CD4-positive, alpha-beta T cell (primary cell): ENCODE data around the gene RNF32. TPM values are rescaled to one million over a fixed set of nuclear protein-coding genes. Genes with fewer than 3 reads are reported as not detected.

Source experiments
- ATAC-seq: fragments of 200-7000 bp; cut with Tn5 transposase; one replicate; pipeline ENCODE4 v1.10.0; 2022; ENCODE audit warnings: mild to moderate bottlenecking; ENCODE audit not compliant: poor library complexity
- CTCF ChIA-PET: fragments of 350-600 bp; sonication (Branson Sonifier 250); formaldehyde crosslinking; loops from one replicate; lab custom pipeline; 2021; ENCODE audit warnings: antibody characterized with exemption, inconsistent platforms; lab: Charles Lee
- POLR2A ChIA-PET: fragments of 350-600 bp; sonication (Branson Sonifier 250); formaldehyde crosslinking; loops from one replicate; lab custom pipeline; 2021; ENCODE audit warnings: antibody characterized with exemption, inconsistent platforms; lab: Charles Lee
- DNase-seq, 14 experiments: peaks; one replicate each; pipeline ENCODE4 v3.0.0-alpha.2; 2013 to 2020; ENCODE audit warnings: mixed read lengths in 2 of 14
- H3K27ac ChIP-seq, 2 donors: one replicate each; pipeline versions ENCODE4 v1.5.1 to v1.7.0; 2013; ENCODE audit warnings: low read length in 2 of 2, low read depth in 1 of 2, mild to moderate bottlenecking in 1 of 2
- H3K27me3 ChIP-seq, 2 experiments: 1 replicate in 1 of 2; 2 replicates in 1 of 2; pipeline versions ENCODE4 v1.6.1 to v1.7.0; 2013; ENCODE audit warnings: low read length in 2 of 2, control low read depth in 1 of 2, mild to moderate bottlenecking in 1 of 2, moderate library complexity in 1 of 2; ENCODE audit not compliant: insufficient read depth in 2 of 2, control insufficient read depth in 1 of 2
- H3K36me3 ChIP-seq: one replicate; pipeline ENCODE4 v1.6.1; 2013; ENCODE audit warnings: low read length, control low read depth; ENCODE audit not compliant: insufficient read depth
- H3K4me1 ChIP-seq: one replicate; pipeline ENCODE4 v1.6.1; 2013; ENCODE audit warnings: low read length, control low read depth; ENCODE audit not compliant: insufficient read depth
- H3K4me3 ChIP-seq: one replicate; pipeline ENCODE4 v1.5.1; 2013; ENCODE audit warnings: mild to moderate bottlenecking, low read length, moderate library complexity
- H3K9me3 ChIP-seq, 2 experiments: 1 replicate in 1 of 2; 2 replicates in 1 of 2; pipeline versions ENCODE4 v1.6.1 to v1.7.0; 2013; ENCODE audit warnings: low read length in 2 of 2, mild to moderate bottlenecking in 2 of 2, control low read depth in 1 of 2, moderate library complexity in 1 of 2; ENCODE audit not compliant: control insufficient read depth in 1 of 2, insufficient read depth in 1 of 2
- H3K27ac Mint-ChIP-seq: one replicate; pipeline ENCODE4 v1.8.0; 2020; ENCODE audit warnings: mixed read lengths
- H3K27me3 Mint-ChIP-seq: one replicate; pipeline ENCODE4 v1.8.0; 2021; ENCODE audit warnings: mixed read lengths
- H3K36me3 Mint-ChIP-seq: one replicate; pipeline ENCODE4 v1.8.0; 2021; ENCODE audit warnings: low read depth, mixed read lengths
- H3K4me1 Mint-ChIP-seq: one replicate; pipeline ENCODE4 v1.8.0; 2021; ENCODE audit warnings: low read depth, mixed read lengths
- H3K4me3 Mint-ChIP-seq: one replicate; pipeline ENCODE4 v1.8.0; 2020; ENCODE audit warnings: mild to moderate bottlenecking, mixed read lengths
- H3K9me3 Mint-ChIP-seq: one replicate; pipeline ENCODE4 v1.8.0; 2020; ENCODE audit warnings: mixed read lengths
- CTCF ChIP-seq: fragments of 200-600 bp; IDR thresholded peaks from one replicate; pipeline ENCODE4 v1.8.0; 2022; ENCODE audit warnings: antibody characterized with exemption, mild to moderate bottlenecking
- intact Hi-C, 2 experiments: fragments of 100-400 bp; cut with DNase I in 1 of 2; cut with micrococcal nuclease in 1 of 2; formaldehyde crosslinking; loops; one replicate each; pipeline versions ENCODE4 v1.15.1 to v1.9.0; 2023 to 2025; cut with DNase I, micrococcal nuclease
- total RNA-seq, 174 experiments: library from RNA in 2 of 174; stranded (reverse) in 2 of 174; gene quantifications; one replicate each; pipeline ENCODE4 v1.2.3 and lab custom pipeline; 2021 to 2026

RNF32 gene
- total RNA-seq, 2 experiments from 2014 or later = 0.99 TPM; not detected in 1

- peaks cover 57% of the 10 kb centered on the region for H3K27me3 Mint-ChIP-seq
- Histone ChIP-seq H3K9me3 (peaks cover 0 to 4% of the 10 kb centered on the region in 2 experiments), H3K36me3 (no peaks in the 10 kb centered on the region), H3K4me1 (peaks cover 33% of the 10 kb centered on the region), H3K27ac (no peak overlapping the region), H3K4me3 (peak overlapping the region; percentile 14), H3K27me3 (peaks cover 16 to 27% of the 10 kb centered on the region in 2 experiments)
- DNase-seq = no peak
- peak overlapping the region; percentile 20 for H3K4me3 Mint-ChIP-seq
- H3K9me3 Mint-ChIP-seq = no peaks in the 10 kb centered on the region
- peaks cover 34% of the 10 kb centered on the region for H3K4me1 Mint-ChIP-seq
- ChIA-PET CTCF (no interaction called here), POLR2A (no interaction called here)
- no peak for ATAC-seq
- no peak for TF ChIP-seq CTCF
- no peak overlapping the region for H3K27ac Mint-ChIP-seq
- intact Hi-C loops = no loop called here
- H3K36me3 Mint-ChIP-seq = no peaks in the 10 kb centered on the region
Measured at GRCh38 chr7:156608173-156608478, 32.4 kb upstream of the RNF32 start.

GRCh38 chr7:156609010-156609877, 31.3 kb upstream of the RNF32 start:
- Histone ChIP-seq H3K27me3 (peaks cover 16 to 27% of the 10 kb centered on the region in 2 experiments), H3K9me3 (peaks cover 0 to 4% of the 10 kb centered on the region in 2 experiments), H3K27ac (no peak overlapping the region), H3K36me3 (no peaks in the 10 kb centered on the region), H3K4me3 (no peak overlapping the region), H3K4me1 (peaks cover 39% of the 10 kb centered on the region)
- Mint-ChIP-seq H3K4me3 (peak overlapping the region; percentile 72), H3K27me3 (peaks cover 55% of the 10 kb centered on the region), H3K9me3 (no peaks in the 10 kb centered on the region), H3K27ac (no peak overlapping the region), H3K36me3 (no peaks in the 10 kb centered on the region), H3K4me1 (peaks cover 38% of the 10 kb centered on the region)
- ChIA-PET POLR2A (no interaction called here), CTCF (no interaction called here)
- DNase-seq (no peak), ATAC-seq (no peak)
- no peak for TF ChIP-seq CTCF
- intact Hi-C loops = no loop called here

- DNase-seq (no peak), ATAC-seq (no peak)
- no peaks in the 10 kb centered on the region for H3K9me3 Mint-ChIP-seq
- peaks cover 43% of the 10 kb centered on the region for H3K4me1 Mint-ChIP-seq
- intact Hi-C loops = no loop called here
- H3K27ac ChIP-seq = no peak overlapping the region
- H3K27me3 Mint-ChIP-seq = peaks cover 55% of the 10 kb centered on the region
- H3K4me3 Mint-ChIP-seq = no peak overlapping the region
- ChIA-PET CTCF (no interaction called here), POLR2A (no interaction called here)
- H3K36me3 Mint-ChIP-seq = no peaks in the 10 kb centered on the region
- H3K4me1 ChIP-seq = peaks cover 39% of the 10 kb centered on the region
- H3K27ac Mint-ChIP-seq = no peak overlapping the region
- no peaks in the 10 kb centered on the region for H3K36me3 ChIP-seq
- peaks cover 0 to 4% of the 10 kb centered on the region in 2 experiments for H3K9me3 ChIP-seq
- no peak overlapping the region for H3K4me3 ChIP-seq
- TF ChIP-seq CTCF = no peak
- peaks cover 13 to 27% of the 10 kb centered on the region in 2 experiments for H3K27me3 ChIP-seq
Measured at GRCh38 chr7:156610130-156610529, 30.4 kb upstream of the RNF32 start.
